ENCODE data around the gene SCYL2.

- TF ChIP-seq POLR2A (IDR thresholded peaks at IDR 0.05) (no peak), CTCF (IDR thresholded peaks at IDR 0.05) (no peak)
Observed at GRCh38 chr12:100384559-100384935, 117.6 kb downstream of the SCYL2 start.

All from ovary (tissue), 3 donors.